Measurements from ENCODE around the gene SMC4.

Gene SMC4

GRCh38 chr3:160454995-160455394 is 55.5 kb downstream of the SMC4 start:
- Histone ChIP-seq H3K36me3 (ENCODE audit: control insufficient read depth, insufficient read depth, low read length) (no peaks in the 10 kb centered on the region), H3K9ac (no peak overlapping the region), H3K79me2 (no peaks in the 10 kb centered on the region), H3K4me3 (ENCODE audit: low read depth, low read length) (no peak overlapping the region), H3K27me3 (ENCODE audit: control insufficient read depth, insufficient read depth, low read length) (no peaks in the 10 kb centered on the region), H3K27ac (no peak overlapping the region), H2AFZ (peak overlapping the region; percentile 3), H3K9me3 (ENCODE audit: control insufficient read depth, low read length) (no peaks in the 10 kb centered on the region), H3K4me2 (ENCODE audit: low read length) (no peak overlapping the region), H3K4me1 (no peaks in the 10 kb centered on the region)
- no peak for TF ChIP-seq CTCF (IDR thresholded peaks at IDR 0.05)

- Histone ChIP-seq H3K79me2 (no peaks in the 10 kb centered on the region), H3K27ac (no peak overlapping the region), H3K36me3 (ENCODE audit: control insufficient read depth, insufficient read depth, low read length) (no peaks in the 10 kb centered on the region), H2AFZ (no peak overlapping the region), H3K4me1 (no peaks in the 10 kb centered on the region), H3K4me2 (ENCODE audit: low read length) (no peak overlapping the region), H3K9ac (no peak overlapping the region), H3K27me3 (ENCODE audit: control insufficient read depth, insufficient read depth, low read length) (no peaks in the 10 kb centered on the region), H3K9me3 (ENCODE audit: control insufficient read depth, low read length) (no peaks in the 10 kb centered on the region), H3K4me3 (ENCODE audit: low read depth, low read length) (no peak overlapping the region)
- TF ChIP-seq CTCF (IDR thresholded peaks at IDR 0.05), result no peak
These were observed 56.4 kb downstream of the SMC4 start for GRCh38 chr3:160455846-160456245.

- H3K27ac ChIP-seq, result no peak overlapping the region
- no peak overlapping the region for H2AFZ ChIP-seq
- H3K36me3 ChIP-seq (ENCODE audit: control insufficient read depth, insufficient read depth, low read length), result no peaks in the 10 kb centered on the region
- no peak overlapping the region for H3K4me2 ChIP-seq (ENCODE audit: low read length)
- no peaks in the 10 kb centered on the region for H3K9me3 ChIP-seq (ENCODE audit: control insufficient read depth, low read length)
- H3K4me3 ChIP-seq (ENCODE audit: low read depth, low read length), result no peak overlapping the region
- no peaks in the 10 kb centered on the region for H3K4me1 ChIP-seq
- TF ChIP-seq CTCF (IDR thresholded peaks at IDR 0.05), result no peak
- H3K27me3 ChIP-seq (ENCODE audit: control insufficient read depth, insufficient read depth, low read length), result no peaks in the 10 kb centered on the region
- H3K9ac ChIP-seq, result no peak overlapping the region
- no peaks in the 10 kb centered on the region for H3K79me2 ChIP-seq
These were observed 58.7 kb downstream of the SMC4 start for GRCh38 chr3:160458151-160458550.

- H3K4me3 ChIP-seq (ENCODE audit: low read depth, low read length), result no peak overlapping the region
- no peaks in the 10 kb centered on the region for H3K4me1 ChIP-seq
- no peak overlapping the region for H3K27ac ChIP-seq
- no peak overlapping the region for H2AFZ ChIP-seq
- no peaks in the 10 kb centered on the region for H3K27me3 ChIP-seq (ENCODE audit: control insufficient read depth, insufficient read depth, low read length)
- no peak overlapping the region for H3K9ac ChIP-seq
- H3K36me3 ChIP-seq (ENCODE audit: control insufficient read depth, insufficient read depth, low read length), result no peaks in the 10 kb centered on the region
- H3K4me2 ChIP-seq (ENCODE audit: low read length), result no peak overlapping the region
- TF ChIP-seq CTCF (IDR thresholded peaks at IDR 0.05), result no peak
- no peaks in the 10 kb centered on the region for H3K9me3 ChIP-seq (ENCODE audit: control insufficient read depth, low read length)
- H3K79me2 ChIP-seq, result no peaks in the 10 kb centered on the region
These were observed 60.1 kb downstream of the SMC4 start for GRCh38 chr3:160459450-160459970.

DNA sequence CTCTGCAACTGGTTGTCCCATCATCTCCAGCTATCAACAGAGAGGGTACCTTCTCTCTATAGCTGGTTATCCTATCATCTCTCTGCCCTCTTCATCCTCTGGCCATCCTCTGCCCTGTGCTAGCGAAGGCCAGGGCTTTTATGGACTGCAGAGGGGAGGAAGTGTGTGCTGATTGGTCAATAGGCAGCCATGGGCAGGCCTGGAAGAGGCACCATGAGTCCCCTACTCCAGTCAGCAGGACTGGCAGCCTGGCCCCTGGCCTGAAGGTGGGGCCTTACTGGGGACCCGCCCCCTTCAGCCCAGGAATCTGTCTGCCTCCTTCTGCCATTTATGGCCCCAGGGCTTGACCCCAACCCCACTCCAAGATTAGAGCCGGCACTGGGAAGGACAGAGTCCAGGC is 60.6 kb downstream of the SMC4 start:
- Histone ChIP-seq H3K4me1 (no peaks in the 10 kb centered on the region), H3K4me3 (ENCODE audit: low read depth, low read length) (no peak overlapping the region), H3K27me3 (ENCODE audit: control insufficient read depth, insufficient read depth, low read length) (no peaks in the 10 kb centered on the region), H3K4me2 (ENCODE audit: low read length) (no peak overlapping the region), H3K9ac (no peak overlapping the region), H3K79me2 (no peaks in the 10 kb centered on the region), H3K9me3 (ENCODE audit: control insufficient read depth, low read length) (no peaks in the 10 kb centered on the region), H3K36me3 (ENCODE audit: control insufficient read depth, insufficient read depth, low read length) (no peaks in the 10 kb centered on the region), H3K27ac (no peak overlapping the region), H2AFZ (no peak overlapping the region)
- no peak for TF ChIP-seq CTCF (IDR thresholded peaks at IDR 0.05)

All from parathyroid adenoma (tissue), 2 donors.